ENCODE data around the gene INCA1.
A peak's percentile ranks its signal among the peaks of the same experiment; 100 is the strongest.

INCA1 gene

DNA sequence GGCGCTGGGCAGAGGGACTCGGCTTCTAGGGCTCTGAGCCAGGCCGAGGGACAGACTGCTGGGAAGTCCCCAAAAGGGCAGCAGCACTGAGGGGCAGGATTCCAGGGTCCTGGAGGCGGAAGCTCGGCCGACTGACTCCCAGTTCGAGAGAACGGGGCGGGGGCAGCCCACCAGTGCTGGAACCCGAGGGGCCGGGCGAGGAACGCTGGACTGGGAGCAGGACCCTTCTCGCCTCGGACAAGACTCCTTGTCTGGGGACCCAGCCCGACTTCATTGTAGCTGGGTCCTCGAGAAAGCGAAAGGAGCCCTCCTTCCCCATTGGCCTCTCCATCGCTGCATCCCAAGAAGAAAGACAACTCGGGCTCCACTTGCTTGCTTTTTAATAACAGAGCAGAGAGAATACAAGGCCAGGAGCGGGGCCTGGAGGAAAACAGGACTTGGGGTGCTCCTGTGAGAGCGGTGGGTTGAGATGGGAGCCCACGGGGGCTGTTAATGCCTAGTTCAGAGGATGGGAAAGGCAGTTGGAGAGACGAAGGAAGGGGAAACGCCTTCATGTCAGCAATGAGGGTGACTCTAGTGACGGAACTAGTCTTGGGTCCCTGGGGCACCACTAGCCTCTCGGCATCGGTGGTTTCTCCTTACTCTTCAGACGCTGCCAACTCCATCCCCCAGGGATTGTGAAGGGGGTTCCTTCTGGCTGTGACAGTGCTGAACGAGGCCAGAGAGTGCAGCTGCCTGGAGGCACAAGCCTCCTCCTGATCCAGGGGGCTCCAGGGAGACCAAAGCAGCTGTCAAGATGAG, 9.4 kb downstream of the INCA1 start:
- H3K27ac ChIP-seq = peak overlapping the region; percentile 91
- TF ChIP-seq, protein P1, sequence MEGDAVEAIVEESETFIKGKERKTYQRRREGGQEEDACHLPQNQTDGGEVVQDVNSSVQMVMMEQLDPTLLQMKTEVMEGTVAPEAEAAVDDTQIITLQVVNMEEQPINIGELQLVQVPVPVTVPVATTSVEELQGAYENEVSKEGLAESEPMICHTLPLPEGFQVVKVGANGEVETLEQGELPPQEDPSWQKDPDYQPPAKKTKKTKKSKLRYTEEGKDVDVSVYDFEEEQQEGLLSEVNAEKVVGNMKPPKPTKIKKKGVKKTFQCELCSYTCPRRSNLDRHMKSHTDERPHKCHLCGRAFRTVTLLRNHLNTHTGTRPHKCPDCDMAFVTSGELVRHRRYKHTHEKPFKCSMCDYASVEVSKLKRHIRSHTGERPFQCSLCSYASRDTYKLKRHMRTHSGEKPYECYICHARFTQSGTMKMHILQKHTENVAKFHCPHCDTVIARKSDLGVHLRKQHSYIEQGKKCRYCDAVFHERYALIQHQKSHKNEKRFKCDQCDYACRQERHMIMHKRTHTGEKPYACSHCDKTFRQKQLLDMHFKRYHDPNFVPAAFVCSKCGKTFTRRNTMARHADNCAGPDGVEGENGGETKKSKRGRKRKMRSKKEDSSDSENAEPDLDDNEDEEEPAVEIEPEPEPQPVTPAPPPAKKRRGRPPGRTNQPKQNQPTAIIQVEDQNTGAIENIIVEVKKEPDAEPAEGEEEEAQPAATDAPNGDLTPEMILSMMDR (conservative IDR thresholded peaks at IDR 0.05) = no peak

GRCh38 chr17:4986951-4987766, 10.2 kb downstream of the INCA1 start, which contains the start of gene CAMTA2:
CAMTA2 (minus strand) TSS chr17:4987675; CDS start chr17:4986222, 1,453 bp downstream.
- H3K27ac ChIP-seq = peak within 1 kb of the TSS; percentile 91
- TF ChIP-seq, protein P1 (conservative IDR thresholded peaks at IDR 0.05) = peak; percentile 73

GRCh38 chr17:4986403-4986802, 10.9 kb downstream of the INCA1 start:
- peak overlapping the region; percentile 91 for H3K27ac ChIP-seq
- TF ChIP-seq, protein P1 (conservative IDR thresholded peaks at IDR 0.05) = no peak

GRCh38 chr17:4982305-4982704, 15.0 kb downstream of the INCA1 start:
- no peak overlapping the region for H3K27ac ChIP-seq
- TF ChIP-seq, protein P1 (conservative IDR thresholded peaks at IDR 0.05) = no peak

GRCh38 chr17:4980644-4981216, 16.6 kb downstream of the INCA1 start:
- TF ChIP-seq, protein P1 (conservative IDR thresholded peaks at IDR 0.05) = peak; percentile 69
- H3K27ac ChIP-seq = no peak overlapping the region

DNA sequence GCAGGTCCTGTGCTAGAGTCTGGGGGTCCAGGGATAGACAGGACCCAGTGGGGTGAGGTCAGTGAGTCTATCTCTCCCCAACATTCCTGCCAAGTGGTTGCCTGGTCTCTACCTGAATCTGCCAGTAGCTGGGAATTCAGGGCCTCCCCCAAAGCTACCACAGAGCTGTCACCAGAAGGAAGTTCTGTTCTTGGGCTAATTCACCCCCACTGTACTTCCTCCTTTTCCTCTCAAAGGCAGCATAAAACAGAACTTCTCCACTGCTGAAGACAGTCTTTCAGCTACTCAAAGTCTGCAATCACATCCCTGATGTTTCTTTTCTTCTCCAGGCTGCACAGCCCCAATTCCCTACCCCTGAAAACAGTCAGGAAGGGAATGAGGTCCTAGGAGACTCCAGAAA, 18.6 kb downstream of the INCA1 start:
- no peak overlapping the region for H3K27ac ChIP-seq
- TF ChIP-seq, protein P1 (conservative IDR thresholded peaks at IDR 0.05) = no peak

DNA sequence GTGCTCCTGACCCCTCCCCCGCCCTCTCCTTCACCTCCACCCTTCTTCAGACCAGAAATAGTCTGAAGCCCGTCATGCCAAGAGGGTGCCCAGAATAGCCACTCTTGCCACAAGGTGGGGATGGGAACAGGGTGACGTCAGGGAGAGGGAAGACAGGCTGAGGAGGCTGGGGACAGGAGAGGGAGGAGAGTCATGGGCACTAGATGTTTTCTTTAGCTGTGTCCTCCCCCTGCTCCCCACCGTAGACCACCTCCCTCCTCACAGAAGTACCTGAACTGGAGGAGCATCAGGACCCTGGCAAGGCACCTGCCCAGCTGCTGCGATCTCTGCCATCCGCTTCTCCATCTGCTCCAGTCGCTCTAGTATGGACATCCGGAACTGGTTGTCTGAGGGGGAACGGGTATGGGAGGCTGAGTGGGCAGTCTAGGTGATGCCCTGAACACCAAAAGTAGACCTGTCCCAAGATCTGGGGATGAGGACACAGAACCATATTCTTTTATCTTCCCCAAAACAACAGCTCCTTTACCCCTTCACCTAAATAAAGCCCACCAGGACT, 23.1 kb downstream of the INCA1 start:
- H3K27ac ChIP-seq = no peak overlapping the region
- TF ChIP-seq, protein P1 (conservative IDR thresholded peaks at IDR 0.05) = no peak

Data from VCaP (cell line).